CD4-positive, alpha-beta T cell treated with Interleukin-17A for 4 hours (primary cell): ENCODE measurements around the gene RNF186.
"Not testable (repeated sequence)": the region's sequence is repeated elsewhere in the genome, so short reads cannot be mapped to it uniquely, and the experiment has no call there.

ENCODE experiments used
- DNase-seq: peaks from one replicate; pipeline ENCODE4 v3.0.0-alpha.2; 2020; ENCODE audit warnings: mixed read lengths

RNF186 gene

DNA sequence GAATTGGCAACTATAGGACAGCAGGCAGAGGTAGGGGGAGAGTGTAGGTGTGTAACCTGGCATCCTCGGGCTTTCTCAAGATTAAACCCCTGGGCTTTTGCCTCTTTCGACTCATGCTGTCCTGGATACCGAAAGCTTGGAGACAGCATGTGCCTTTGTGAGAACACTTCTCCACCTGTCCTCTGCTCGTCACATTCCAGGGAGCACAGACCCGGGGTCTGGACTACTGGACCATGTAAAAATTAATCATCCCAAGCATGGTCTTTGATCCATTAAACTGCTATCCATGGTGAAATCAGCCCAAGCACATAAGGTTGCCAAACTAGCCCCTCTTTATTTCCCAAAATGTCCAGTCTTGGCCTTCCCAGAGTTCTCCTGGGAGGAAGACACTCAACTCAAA is 9.0 kb upstream of the RNF186 start:
- DNase-seq: no peak

GRCh38 chr1:19819701-19820100 is 4.6 kb upstream of the RNF186 start:
- DNase-seq: no peak

- no peak for DNase-seq
Observed at GRCh38 chr1:19818324-19818723, 3.2 kb upstream of the RNF186 start.

DNA sequence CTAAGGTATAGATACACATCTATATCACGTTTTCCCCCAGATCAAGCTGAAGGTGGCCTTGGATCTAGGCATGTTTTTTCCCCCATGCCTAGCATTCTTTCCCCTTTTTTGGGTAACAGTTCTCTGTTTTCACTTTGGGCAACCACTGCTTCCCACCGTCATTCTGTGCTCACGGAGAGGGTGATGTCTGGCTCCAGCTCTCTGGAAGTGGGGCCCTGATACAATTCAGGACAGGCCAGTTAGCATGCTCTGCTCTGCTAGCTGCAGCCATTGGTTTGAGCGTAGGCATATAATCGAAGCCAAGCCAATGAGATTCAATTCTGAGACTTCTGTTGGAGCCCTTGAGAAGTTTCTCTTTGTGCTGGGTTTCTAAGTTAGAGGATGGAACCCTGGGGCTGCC is 2.1 kb upstream of the RNF186 start:
- no peak for DNase-seq

- not testable (repeated sequence) for DNase-seq
Observed at GRCh38 chr1:19816737-19817086, 1.6 kb upstream of the RNF186 start.

DNA sequence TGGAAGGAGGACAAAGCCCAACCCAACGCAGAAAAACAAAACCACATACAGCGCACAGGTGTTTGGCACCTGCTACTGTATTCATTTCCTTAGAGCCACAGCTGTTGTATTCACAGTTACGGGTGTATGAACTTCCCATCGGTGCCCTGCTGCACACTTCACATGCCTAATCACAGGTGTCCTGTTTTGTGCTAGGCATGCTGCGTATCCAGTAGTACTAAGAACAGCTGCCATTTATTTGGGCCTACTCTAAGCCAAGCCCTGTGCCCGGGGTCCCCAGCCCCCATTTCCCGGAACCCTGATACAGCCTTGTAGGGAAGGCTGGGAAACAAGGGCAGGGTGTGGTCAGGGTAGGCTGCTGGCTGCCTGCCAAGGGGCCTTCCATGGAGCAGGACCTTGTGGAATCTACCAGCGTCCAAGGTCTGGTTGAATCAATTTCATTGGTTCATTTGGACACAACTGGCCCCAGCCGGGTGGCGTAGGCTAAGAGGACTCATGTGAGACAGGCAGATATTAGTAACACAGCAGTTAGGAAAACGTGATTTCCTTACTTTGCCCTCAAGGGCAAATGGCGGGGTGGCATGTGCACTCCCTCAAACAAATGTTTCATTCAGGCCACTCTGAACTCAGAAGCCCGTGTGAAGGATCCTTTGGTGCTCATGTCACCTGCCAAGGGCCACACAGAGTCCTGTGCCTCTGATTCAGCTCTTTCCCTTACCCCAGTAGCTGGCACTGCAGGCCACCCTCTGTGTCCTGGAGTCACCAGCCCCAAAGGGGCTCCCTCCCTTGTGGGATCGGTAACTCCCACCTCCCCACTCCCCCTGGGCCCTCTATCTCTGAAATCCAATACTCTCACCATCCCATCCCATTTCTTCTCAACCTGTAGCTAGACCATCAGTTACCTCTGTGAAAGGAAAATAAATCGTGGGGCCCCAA is 986 bp upstream of the RNF186 start:
- DNase-seq: no peak

DNA sequence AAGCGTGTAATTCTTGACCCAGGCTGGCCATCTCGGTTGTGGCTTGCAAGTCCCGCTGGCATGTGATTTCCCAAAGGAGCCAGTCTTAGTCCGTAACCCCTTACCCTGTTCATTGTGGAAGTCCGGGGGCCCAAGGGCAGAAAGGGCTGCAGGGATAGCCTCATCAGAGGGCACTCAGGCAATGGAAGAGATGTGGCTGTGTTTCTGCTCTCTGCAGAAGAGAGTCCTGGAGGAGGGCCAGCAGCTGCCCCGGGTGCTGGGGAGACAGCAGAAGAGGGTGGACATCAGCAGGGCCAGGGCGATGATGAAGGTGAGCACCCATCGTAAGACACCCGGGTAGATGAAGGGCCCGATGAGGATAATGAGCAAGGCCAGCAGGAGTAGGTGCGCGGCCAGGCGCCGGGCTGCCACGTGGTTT is 830 bp downstream of the RNF186 start:
- DNase-seq: no peak

GRCh38 chr1:19813643-19813960 is 1.5 kb downstream of the RNF186 start:
- no peak for DNase-seq

GRCh38 chr1:19812875-19813642 is 2.0 kb downstream of the RNF186 start:
- no peak for DNase-seq

DNA sequence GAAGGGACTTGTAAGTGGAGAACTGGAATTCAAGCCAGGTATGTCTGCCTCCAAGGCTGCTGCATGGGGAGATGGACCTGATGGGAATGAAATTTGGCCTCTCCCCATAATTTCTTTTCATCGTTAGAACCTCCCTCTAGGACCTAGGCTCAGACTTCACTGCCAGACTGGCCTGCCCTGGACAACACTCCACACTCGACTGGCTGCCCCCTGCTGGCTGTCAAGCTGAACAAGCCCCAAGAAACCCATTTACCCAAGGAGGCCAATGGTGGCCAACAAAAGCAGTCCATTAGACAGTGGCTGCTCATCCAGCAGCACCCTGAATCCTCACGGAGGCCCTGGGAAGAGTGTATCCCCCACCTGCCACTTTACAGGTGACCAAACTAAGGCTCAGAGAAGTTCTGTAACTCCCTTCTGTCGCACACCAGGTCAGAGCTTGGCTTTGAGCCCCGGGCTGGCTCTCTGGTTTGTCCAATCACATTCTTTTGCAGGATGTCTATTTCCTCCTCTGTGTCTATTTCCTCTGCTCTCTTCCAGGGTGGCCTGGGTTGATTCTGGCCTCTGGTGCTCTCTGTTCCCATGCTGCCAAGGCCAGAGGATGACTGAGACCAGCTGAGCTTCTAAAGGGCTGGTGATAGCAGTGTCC is 3.8 kb downstream of the RNF186 start:
- peak; percentile 68 for DNase-seq

GRCh38 chr1:19809044-19809750 is 5.9 kb downstream of the RNF186 start:
- no peak for DNase-seq

DNA sequence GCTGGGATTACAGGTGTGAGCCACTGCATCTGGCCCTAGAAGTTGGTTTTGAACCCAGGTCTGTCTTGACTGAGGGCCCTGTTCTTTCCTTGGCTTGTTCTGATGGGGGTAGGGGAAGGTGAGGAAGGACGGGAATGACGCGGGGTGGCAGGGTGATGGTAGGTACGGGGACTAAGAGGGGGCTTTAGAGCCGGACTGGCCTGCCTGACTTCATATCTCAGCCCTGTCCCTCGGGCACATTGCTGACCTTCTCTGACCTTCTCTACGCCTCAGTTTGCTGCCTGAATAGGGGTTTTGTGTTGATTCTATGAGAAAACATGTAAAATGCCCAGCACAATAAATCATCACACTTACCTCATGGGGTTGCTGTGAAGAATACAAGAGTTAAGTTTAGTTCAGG is 6.7 kb downstream of the RNF186 start:
- DNase-seq: no peak

DNA sequence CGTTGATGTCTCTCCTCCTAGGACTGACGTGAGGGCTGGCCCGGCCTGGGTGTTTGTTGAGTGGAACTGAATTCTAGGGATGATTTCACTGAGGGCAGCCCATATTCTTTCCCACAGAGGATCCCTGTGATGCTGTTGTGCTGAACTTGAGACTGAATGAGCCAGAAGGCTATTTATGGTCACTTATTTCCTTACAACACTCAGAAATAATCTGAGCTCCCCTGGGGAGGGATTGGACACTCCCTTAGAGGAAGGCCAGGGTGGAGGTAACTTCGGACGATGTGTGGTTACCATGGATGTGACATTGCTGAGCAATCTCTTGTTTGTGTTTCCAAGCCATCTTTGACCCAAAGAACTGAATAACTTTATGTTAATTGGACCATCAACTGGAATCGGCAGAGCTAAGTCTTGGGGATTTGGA is 10.2 kb downstream of the RNF186 start:
- DNase-seq: no peak

GRCh38 chr1:19802269-19802668 is 12.8 kb downstream of the RNF186 start:
- DNase-seq: no peak

- DNase-seq: peak; percentile 64
Observed at GRCh38 chr1:19800076-19800804, 14.8 kb downstream of the RNF186 start.

DNA sequence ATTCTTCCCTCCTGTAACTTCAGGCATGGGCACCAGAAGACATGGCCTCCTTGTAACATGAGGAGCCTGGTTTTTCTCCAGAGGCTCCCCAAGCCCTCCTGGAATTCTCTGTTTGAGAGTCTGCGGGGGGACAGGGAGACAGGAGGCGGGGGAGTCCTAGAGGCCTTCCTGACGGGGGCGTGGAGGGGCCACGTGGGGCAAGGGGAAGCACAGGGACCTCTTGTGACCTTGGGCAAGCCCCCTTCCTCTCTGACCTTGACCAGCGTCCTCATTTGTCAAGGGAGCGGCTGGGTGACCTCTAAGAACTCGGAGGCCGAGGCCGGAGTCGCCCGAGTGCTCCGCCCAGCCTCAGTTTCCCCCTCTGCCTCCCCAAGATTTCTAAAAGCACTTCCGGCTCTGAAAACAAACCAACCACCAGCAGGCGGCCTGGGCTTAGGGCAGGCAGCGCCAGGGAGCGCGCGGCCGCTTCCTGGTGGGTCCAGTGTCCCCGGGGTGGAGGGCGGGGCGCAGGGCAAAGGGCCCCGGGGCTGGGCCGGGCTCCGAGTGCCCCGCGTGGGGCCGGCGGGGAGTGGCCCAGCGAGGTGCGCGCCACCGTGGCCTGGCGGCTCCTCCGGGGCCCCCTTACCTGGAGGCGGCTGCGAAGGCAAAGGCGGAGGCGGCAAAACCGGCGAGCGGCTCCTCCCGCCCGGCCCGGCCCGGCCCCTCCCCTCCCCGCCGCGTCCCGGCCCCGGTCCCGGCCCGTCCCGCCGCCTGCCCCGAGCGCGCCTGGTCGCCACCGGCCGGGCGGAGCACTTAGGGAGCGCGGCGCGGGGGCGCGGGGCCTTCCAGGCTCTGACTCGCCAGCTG is 15.6 kb downstream of the RNF186 start, which contains the start of gene TMCO4:
Gene TMCO4, minus strand, starts transcription at position 687 of the 846 bp plus-strand sequence. CDS start 19,158 bp downstream, outside the sequence.
- peak; percentile 72 for DNase-seq

DNA sequence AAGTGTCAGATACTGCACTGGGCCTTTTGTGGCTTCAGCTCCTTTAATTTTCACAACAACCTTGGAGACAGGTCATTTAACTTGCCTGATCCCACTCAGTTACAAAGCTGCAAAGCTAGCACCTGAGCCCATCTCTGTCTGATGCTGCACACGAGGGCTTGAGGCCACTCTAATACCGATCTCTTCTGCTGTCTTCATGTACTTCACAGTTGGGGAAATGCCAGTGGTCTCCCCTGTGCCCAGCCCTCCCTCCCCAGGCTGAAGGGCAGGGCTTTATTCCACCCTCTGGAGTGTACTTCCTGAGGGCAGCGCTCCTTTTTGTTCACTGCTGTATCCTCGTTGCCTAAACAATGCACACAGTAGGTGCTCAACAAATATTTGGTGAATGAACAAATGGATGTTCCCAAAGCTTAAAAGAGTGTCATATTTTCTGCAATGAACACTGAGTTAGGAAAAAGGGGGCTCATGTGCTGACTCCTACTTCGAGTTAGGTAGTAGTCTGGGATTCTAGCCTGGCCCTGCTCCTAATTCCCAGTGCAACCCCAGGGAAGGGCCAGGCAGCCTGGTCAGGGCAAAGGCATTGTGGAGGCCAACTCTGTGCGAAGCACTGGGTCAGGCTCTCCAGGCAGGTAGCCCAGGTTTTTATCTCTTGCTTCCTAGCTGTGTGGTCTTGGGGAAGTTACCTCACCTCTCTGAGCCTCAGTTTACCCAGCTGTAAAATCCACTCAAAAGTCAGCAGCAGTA is 16.4 kb downstream of the RNF186 start:
- DNase-seq: no peak

DNA sequence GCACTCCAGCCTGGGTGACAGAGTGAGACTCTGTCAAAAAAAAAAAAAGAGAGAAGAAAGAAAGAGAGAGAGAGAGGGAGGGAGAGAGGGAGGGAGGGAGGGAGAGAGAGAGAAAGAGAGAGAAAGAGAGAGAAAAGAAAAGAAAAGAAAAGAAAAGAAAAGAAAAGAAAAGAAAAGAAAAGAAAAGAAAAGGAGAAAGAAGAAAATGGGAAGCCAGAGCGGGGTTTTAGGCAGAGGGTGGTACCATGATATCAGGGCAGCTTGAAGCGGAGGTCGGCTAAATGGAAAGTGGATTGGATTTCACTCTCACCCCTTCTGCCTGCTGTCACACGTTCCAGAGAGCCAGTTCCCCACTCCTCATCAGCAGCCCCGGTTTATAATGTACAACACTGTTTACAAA is 17.3 kb downstream of the RNF186 start:
- no peak for DNase-seq

GRCh38 chr1:19794583-19794982 is 20.5 kb downstream of the RNF186 start:
- DNase-seq: no peak

- DNase-seq: no peak
Observed at GRCh38 chr1:19793360-19794046, 21.6 kb downstream of the RNF186 start.
